AG09319 (cell line): Measurements from ENCODE around the gene ZNF773.
"Not testable (repeated sequence)": the region's sequence is repeated elsewhere in the genome, so short reads cannot be mapped to it uniquely, and the experiment has no call there.

Experiments
- DNase-seq: peaks from one replicate; pipeline ENCODE4 v3.0.0-alpha.2; 2010; ENCODE audit warnings: low read depth; ENCODE audit errors: extremely low read depth
- CTCF ChIP-seq: IDR thresholded peaks from 2 replicates; pipeline ENCODE4 v1.5.1; 2011; ENCODE audit warnings: low read depth, mild to moderate bottlenecking, inconsistent platforms, low read length, moderate library complexity

Gene ZNF773

GRCh38 chr19:57506163-57506562 is 6.4 kb downstream of the ZNF773 start:
- no peak for TF ChIP-seq CTCF
- DNase-seq: no peak

- no peak for TF ChIP-seq CTCF
- DNase-seq: no peak
Measured at GRCh38 chr19:57511484-57511883, 11.7 kb downstream of the ZNF773 start.

- no peak for TF ChIP-seq CTCF
- DNase-seq: no peak
Measured at GRCh38 chr19:57512845-57513244, 13.1 kb downstream of the ZNF773 start.

GRCh38 chr19:57515255-57515654 is 15.5 kb downstream of the ZNF773 start:
- TF ChIP-seq CTCF: no peak
- no peak for DNase-seq

GRCh38 chr19:57518021-57518420 is 18.3 kb downstream of the ZNF773 start:
- DNase-seq: not testable (repeated sequence)

GRCh38 chr19:57527136-57527881 is 27.6 kb downstream of the ZNF773 start, which contains the start of gene ZNF549:
ZNF549 (plus strand) TSS chr19:57527356; CDS start chr19:57527574, 218 bp downstream.
- peak; percentile 74 for DNase-seq
- TF ChIP-seq CTCF: no peak

- TF ChIP-seq CTCF: no peak
- DNase-seq: no peak
Measured at GRCh38 chr19:57537953-57538547, 38.3 kb downstream of the ZNF773 start.

GRCh38 chr19:57546513-57546912 is 46.8 kb downstream of the ZNF773 start:
- TF ChIP-seq CTCF: no peak
- DNase-seq: no peak
